Panc1 (cell line): ENCODE measurements around the gene FHIT. TPM values are rescaled to one million over a fixed set of nuclear protein-coding genes. Genes with fewer than 3 reads are reported as not detected.

Source experiments
- ATAC-seq: fragments of 200-7000 bp; cut with Tn5 transposase; 2 replicates; pipeline ENCODE4 v1.9.1; 2020; ENCODE audit warnings: mild to moderate bottlenecking, moderate library complexity
- BruUV-seq: library from RNA; stranded (reverse); fragments of 400-500 nt; replicated peaks from 2 replicates; lab custom pipeline; 2021; lab: Mats Ljungman, UMichigan
- CTCF ChIA-PET: fragments of 300-600 bp; sonication (Branson Sonifier 250); formaldehyde crosslinking; loops from one replicate; lab custom pipeline; 2022; ENCODE audit warnings: antibody characterized with exemption; lab: Charles Lee
- POLR2A ChIA-PET: fragments of 300-600 bp; sonication (Branson Sonifier 250); formaldehyde crosslinking; loops from one replicate; lab custom pipeline; 2022; ENCODE audit warnings: antibody characterized with exemption; lab: Charles Lee
- DNase-seq: peaks from one replicate; pipeline ENCODE4 v3.0.0-alpha.2; 2010; ENCODE audit warnings: low read depth, low spot score
- H3K27ac ChIP-seq: 2 replicates; pipeline ENCODE4 v1.5.1; 2011; ENCODE audit warnings: mild to moderate bottlenecking, low read length, inconsistent platforms
- H3K27me3 ChIP-seq: fragments of 200-500 bp; sonication (Bioruptor generic); 2 replicates; pipeline ENCODE4 v1.6.0; 2014; ENCODE audit warnings: low read length, inconsistent platforms; ENCODE audit not compliant: control insufficient read depth, insufficient read depth
- H3K36me3 ChIP-seq: fragments of 200-500 bp; sonication (Bioruptor generic); 2 replicates; pipeline ENCODE4 v1.5.1; 2014; ENCODE audit warnings: inconsistent platforms, mild to moderate bottlenecking, low read length, moderate library complexity; ENCODE audit not compliant: control insufficient read depth, insufficient read depth
- H3K4me1 ChIP-seq: 2 replicates; pipeline ENCODE4 v1.5.1; 2011; ENCODE audit warnings: inconsistent platforms, mild to moderate bottlenecking, low read length, moderate library complexity; ENCODE audit not compliant: control insufficient read depth, insufficient read depth
- H3K4me3 ChIP-seq, 2 experiments: 2 replicates each; pipeline ENCODE4 v1.5.1; 2011 to 2012; ENCODE audit warnings: low read depth in 2 of 2, low read length in 2 of 2, mild to moderate bottlenecking in 2 of 2, inconsistent platforms in 1 of 2, moderate library complexity in 1 of 2
- H3K9me3 ChIP-seq: fragments of 200-500 bp; sonication (Bioruptor generic); 2 replicates; pipeline ENCODE4 v1.5.1; 2014; ENCODE audit warnings: low read depth, mild to moderate bottlenecking, inconsistent platforms, low read length, moderate library complexity; ENCODE audit not compliant: control insufficient read depth, insufficient read depth
- POLR2AphosphoS5 ChIP-seq: IDR thresholded peaks from 2 replicates; pipeline ENCODE4 v1.6.1; 2012; ENCODE audit warnings: mild to moderate bottlenecking, low read depth, low read length, moderate library complexity
- SIN3A ChIP-seq: IDR thresholded peaks from 2 replicates; pipeline ENCODE4 v1.6.1; 2012; ENCODE audit warnings: low read depth, mild to moderate bottlenecking, low read length, moderate library complexity, borderline replicate concordance; ENCODE audit not compliant: insufficient read depth
- TCF7L2 ChIP-seq: IDR thresholded peaks from 2 replicates; pipeline ENCODE4 v1.6.1; 2011; ENCODE audit warnings: mild to moderate bottlenecking, low read depth, low read length, inconsistent platforms
- in situ Hi-C: cut with HindIII; loops from 2 replicates; pipeline ENCODE4 v1.10.0; 2016; ENCODE audit warnings: low sequenced_read_pairs, low pct_unique_long_range_greater_than_20kb
- intact Hi-C: fragments of 100-400 bp; cut with micrococcal nuclease; formaldehyde crosslinking; loops from one replicate; pipeline ENCODE4 v1.10.0; 2022; ENCODE audit not compliant: unreplicated experiment
- total RNA-seq: library from RNA; stranded (reverse); gene quantifications from one replicate; pipeline ENCODE4 v1.2.1, GENCODE V29; 2021; ENCODE audit not compliant: unreplicated experiment
- TF ChIP-seq, protein P1 (sequence below): fragments of 450-650 bp; IDR thresholded peaks from 2 replicates; pipeline ENCODE4 v1.5.1; 2017; ENCODE audit warnings: mild to moderate bottlenecking
- TF ChIP-seq, protein P2 (sequence below), 2 experiments: IDR thresholded peaks; 2 replicates each; pipeline ENCODE4 v1.6.1; 2011 to 2012; ENCODE audit warnings: low read depth in 2 of 2, control low read depth in 1 of 2, low read length in 1 of 2, mild to moderate bottlenecking in 1 of 2, moderate library complexity in 1 of 2; ENCODE audit not compliant: insufficient read depth in 1 of 2

The FHIT gene
- total RNA-seq, 1 experiment from 2014 or later, result 2.2 TPM

GRCh38 chr3:60399861-60400845 is 851.1 kb downstream of the FHIT start:
- Histone ChIP-seq H3K4me1 (no peaks in the 10 kb centered on the region), H3K27me3 (no peaks in the 10 kb centered on the region), H3K36me3 (no peaks in the 10 kb centered on the region), H3K27ac (no peak overlapping the region), H3K9me3 (no peaks in the 10 kb centered on the region), H3K4me3 (no peak overlapping the region)
- TF ChIP-seq TCF7L2, result no peak
- TF ChIP-seq, protein P1, sequence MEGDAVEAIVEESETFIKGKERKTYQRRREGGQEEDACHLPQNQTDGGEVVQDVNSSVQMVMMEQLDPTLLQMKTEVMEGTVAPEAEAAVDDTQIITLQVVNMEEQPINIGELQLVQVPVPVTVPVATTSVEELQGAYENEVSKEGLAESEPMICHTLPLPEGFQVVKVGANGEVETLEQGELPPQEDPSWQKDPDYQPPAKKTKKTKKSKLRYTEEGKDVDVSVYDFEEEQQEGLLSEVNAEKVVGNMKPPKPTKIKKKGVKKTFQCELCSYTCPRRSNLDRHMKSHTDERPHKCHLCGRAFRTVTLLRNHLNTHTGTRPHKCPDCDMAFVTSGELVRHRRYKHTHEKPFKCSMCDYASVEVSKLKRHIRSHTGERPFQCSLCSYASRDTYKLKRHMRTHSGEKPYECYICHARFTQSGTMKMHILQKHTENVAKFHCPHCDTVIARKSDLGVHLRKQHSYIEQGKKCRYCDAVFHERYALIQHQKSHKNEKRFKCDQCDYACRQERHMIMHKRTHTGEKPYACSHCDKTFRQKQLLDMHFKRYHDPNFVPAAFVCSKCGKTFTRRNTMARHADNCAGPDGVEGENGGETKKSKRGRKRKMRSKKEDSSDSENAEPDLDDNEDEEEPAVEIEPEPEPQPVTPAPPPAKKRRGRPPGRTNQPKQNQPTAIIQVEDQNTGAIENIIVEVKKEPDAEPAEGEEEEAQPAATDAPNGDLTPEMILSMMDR, result no peak
- TF ChIP-seq, protein P2, sequence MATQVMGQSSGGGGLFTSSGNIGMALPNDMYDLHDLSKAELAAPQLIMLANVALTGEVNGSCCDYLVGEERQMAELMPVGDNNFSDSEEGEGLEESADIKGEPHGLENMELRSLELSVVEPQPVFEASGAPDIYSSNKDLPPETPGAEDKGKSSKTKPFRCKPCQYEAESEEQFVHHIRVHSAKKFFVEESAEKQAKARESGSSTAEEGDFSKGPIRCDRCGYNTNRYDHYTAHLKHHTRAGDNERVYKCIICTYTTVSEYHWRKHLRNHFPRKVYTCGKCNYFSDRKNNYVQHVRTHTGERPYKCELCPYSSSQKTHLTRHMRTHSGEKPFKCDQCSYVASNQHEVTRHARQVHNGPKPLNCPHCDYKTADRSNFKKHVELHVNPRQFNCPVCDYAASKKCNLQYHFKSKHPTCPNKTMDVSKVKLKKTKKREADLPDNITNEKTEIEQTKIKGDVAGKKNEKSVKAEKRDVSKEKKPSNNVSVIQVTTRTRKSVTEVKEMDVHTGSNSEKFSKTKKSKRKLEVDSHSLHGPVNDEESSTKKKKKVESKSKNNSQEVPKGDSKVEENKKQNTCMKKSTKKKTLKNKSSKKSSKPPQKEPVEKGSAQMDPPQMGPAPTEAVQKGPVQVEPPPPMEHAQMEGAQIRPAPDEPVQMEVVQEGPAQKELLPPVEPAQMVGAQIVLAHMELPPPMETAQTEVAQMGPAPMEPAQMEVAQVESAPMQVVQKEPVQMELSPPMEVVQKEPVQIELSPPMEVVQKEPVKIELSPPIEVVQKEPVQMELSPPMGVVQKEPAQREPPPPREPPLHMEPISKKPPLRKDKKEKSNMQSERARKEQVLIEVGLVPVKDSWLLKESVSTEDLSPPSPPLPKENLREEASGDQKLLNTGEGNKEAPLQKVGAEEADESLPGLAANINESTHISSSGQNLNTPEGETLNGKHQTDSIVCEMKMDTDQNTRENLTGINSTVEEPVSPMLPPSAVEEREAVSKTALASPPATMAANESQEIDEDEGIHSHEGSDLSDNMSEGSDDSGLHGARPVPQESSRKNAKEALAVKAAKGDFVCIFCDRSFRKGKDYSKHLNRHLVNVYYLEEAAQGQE (IDR thresholded peaks at IDR 0.05; ENCODE audit: insufficient read depth in 1 of 2, low read depth in 2 of 2, low read length in 1 of 2), result no peak
- no peak for TF ChIP-seq POLR2AphosphoS5
- TF ChIP-seq SIN3A, result no peak
- DNase-seq (no peak), ATAC-seq (no peak)
- intact Hi-C loops, result no loop called here
- POLR2A ChIA-PET, result no interaction called here
- no TSS peak for BruUV-seq
- in situ Hi-C loops, result no loop called here
- CTCF ChIA-PET, result no interaction called here

DNA sequence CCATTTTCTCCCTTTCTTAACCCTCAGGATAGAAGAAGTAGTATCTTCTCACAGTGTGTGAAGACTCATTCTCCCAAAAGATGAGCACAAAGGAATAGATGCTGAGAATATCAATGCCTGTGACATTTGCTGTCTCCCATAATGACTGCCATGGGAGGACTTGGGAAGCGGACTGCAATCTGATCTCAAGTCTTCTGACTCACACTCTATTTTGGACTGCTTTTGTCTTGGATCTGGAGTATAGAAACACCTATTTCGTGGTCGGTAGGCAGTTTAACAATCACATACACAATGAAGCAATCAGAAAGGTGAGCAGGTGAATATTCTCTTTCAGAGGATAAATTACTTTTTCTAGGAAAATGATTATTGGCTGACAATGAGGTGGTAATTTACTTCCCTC is 852.0 kb downstream of the FHIT start:
- POLR2A ChIA-PET, result no interaction called here
- ATAC-seq, result no peak
- H3K9me3 ChIP-seq, result no peaks in the 10 kb centered on the region
- no peak overlapping the region for H3K4me3 ChIP-seq
- DNase-seq, result no peak
- BruUV-seq, result no TSS peak
- in situ Hi-C loops, result no loop called here
- intact Hi-C loops, result no loop called here
- CTCF ChIA-PET, result no interaction called here
- no peak overlapping the region for H3K27ac ChIP-seq
- H3K4me1 ChIP-seq, result no peaks in the 10 kb centered on the region
- H3K36me3 ChIP-seq, result no peaks in the 10 kb centered on the region
- H3K27me3 ChIP-seq, result no peaks in the 10 kb centered on the region
- TF ChIP-seq, protein P1, result no peak
- TF ChIP-seq SIN3A (no peak), TCF7L2 (no peak), POLR2AphosphoS5 (no peak)
- TF ChIP-seq, protein P2 (IDR thresholded peaks at IDR 0.05; ENCODE audit: insufficient read depth in 1 of 2, low read depth in 2 of 2, low read length in 1 of 2), result no peak
